Testis (tissue), 2 donors: ENCODE results near the gene AIG1.

Experiments used
- CTCF ChIP-seq, 3 experiments: fragments of 450-650 bp in 2 of 3; fragments of 200-600 bp in 1 of 3; sonication (generic) in 1 of 3; IDR thresholded peaks; one replicate each; pipeline ENCODE4 v1.5.1; 2016 to 2019; ENCODE audit warnings: antibody characterized with exemption in 3 of 3, mild to moderate bottlenecking in 2 of 3, moderate library complexity in 1 of 3
- POLR2A ChIP-seq: fragments of 450-650 bp; IDR thresholded peaks from one replicate; pipeline ENCODE4 v1.6.1; 2017; ENCODE audit warnings: antibody characterized with exemption, mild to moderate bottlenecking, moderate library complexity

- TF ChIP-seq CTCF (IDR thresholded peaks at IDR 0.05) (no peak), POLR2A (no peak)
Measured at GRCh38 chr6:143140767-143141166, 80.1 kb downstream of the AIG1 start.
